H1 (cell line): ENCODE results near the gene C21orf91. TPM values are rescaled to one million over a fixed set of nuclear protein-coding genes. Genes with fewer than 3 reads are reported as not detected.

Experiments used
- CTCF ChIA-PET: fragments of 300-600 bp; sonication (Branson Sonifier 250); formaldehyde crosslinking; loops from one replicate; lab custom pipeline; 2021; ENCODE audit not compliant: partially characterized antibody; lab: Charles Lee
- POLR2A ChIA-PET: fragments of 300-600 bp; sonication (Branson Sonifier 250); formaldehyde crosslinking; loops from one replicate; lab custom pipeline; 2021; ENCODE audit warnings: inconsistent platforms; ENCODE audit not compliant: partially characterized antibody; lab: Charles Lee
- DNase-seq, 2 experiments: peaks; one replicate each; pipeline versions ENCODE4 v3.0.0 to v3.0.0-alpha.2; 2010 to 2022; ENCODE audit warnings: low spot score in 2 of 2, low read depth in 1 of 2, mixed read lengths in 1 of 2
- FAIRE-seq: peaks from 2 replicates; lab custom pipeline; 2011; peaks lifted over from hg19 to GRCh38; lab: Jason Lieb, UNC
- H2AFZ ChIP-seq: 2 replicates; pipeline ENCODE4 v1.8.1; 2012; ENCODE audit warnings: low read length, inconsistent platforms
- H2AK5ac ChIP-seq: 2 replicates; pipeline ENCODE4 v1.6.1; 2013; ENCODE audit warnings: low read depth, low read length
- H2BK120ac ChIP-seq: replicated peaks from 2 replicates; pipeline ENCODE3; 2013; ENCODE audit warnings: low read depth, low read length, inconsistent platforms
- H2BK12ac ChIP-seq: 2 replicates; pipeline ENCODE4 v1.6.1; 2013; ENCODE audit warnings: low read depth, low read length
- H2BK15ac ChIP-seq: 2 replicates; pipeline ENCODE4 v1.6.1; 2013; ENCODE audit warnings: low read length
- H2BK20ac ChIP-seq: 2 replicates; pipeline ENCODE4 v1.6.1; 2013; ENCODE audit warnings: low read length
- H2BK5ac ChIP-seq: 2 replicates; pipeline ENCODE4 v1.6.1; 2013; ENCODE audit warnings: low read depth, low read length
- H3K14ac ChIP-seq: 2 replicates; pipeline ENCODE4 v1.6.1; 2013; ENCODE audit warnings: inconsistent platforms; ENCODE audit not compliant: insufficient read length
- H3K18ac ChIP-seq: 2 replicates; pipeline ENCODE4 v1.6.1; 2013; ENCODE audit warnings: low read length; ENCODE audit errors: extremely low read depth
- H3K23ac ChIP-seq: 2 replicates; pipeline ENCODE4 v1.6.1; 2013; ENCODE audit warnings: inconsistent platforms; ENCODE audit not compliant: insufficient read length
- H3K23me2 ChIP-seq: 2 replicates; pipeline ENCODE4 v1.6.1; 2013; ENCODE audit warnings: low read depth, low read length
- H3K27ac ChIP-seq: 2 replicates; pipeline ENCODE4 v1.6.1; 2011; ENCODE audit warnings: low read depth, low read length, inconsistent platforms
- H3K27me3 ChIP-seq, 4 experiments: replicated peaks in 1 of 4; 1 replicate in 1 of 4; 2 replicates in 3 of 4; pipeline versions ENCODE4 v1.6.1 to v1.8.1; 2011 to 2013; ENCODE audit warnings: low read length in 3 of 4, mild to moderate bottlenecking in 3 of 4, inconsistent platforms in 2 of 4, mixed read lengths in 2 of 4, moderate library complexity in 1 of 4; ENCODE audit not compliant: control insufficient read depth in 3 of 4, insufficient read depth in 3 of 4; ENCODE audit errors: extremely low read depth in 1 of 4
- H3K36me3 ChIP-seq, 4 experiments: 2 replicates each; pipeline versions ENCODE4 v1.6.1 to v1.8.1; 2011 to 2013; ENCODE audit warnings: mild to moderate bottlenecking in 4 of 4, low read length in 3 of 4, moderate library complexity in 2 of 4, control low read depth in 1 of 4, inconsistent platforms in 1 of 4; ENCODE audit not compliant: insufficient read depth in 4 of 4, control insufficient read depth in 2 of 4
- H3K4ac ChIP-seq: replicated peaks from 2 replicates; pipeline ENCODE3; 2013; ENCODE audit warnings: low read length, low read depth, mixed read lengths, inconsistent platforms; ENCODE audit not compliant: insufficient read length
- H3K4me1 ChIP-seq, 4 experiments: replicated peaks in 1 of 4; 1 replicate in 1 of 4; 2 replicates in 3 of 4; pipeline versions ENCODE4 v1.6.1 to v1.8.1; 2011 to 2013; ENCODE audit warnings: low read length in 3 of 4, inconsistent platforms in 2 of 4, mixed read lengths in 1 of 4; ENCODE audit not compliant: insufficient read depth in 4 of 4, control insufficient read depth in 3 of 4
- H3K4me2 ChIP-seq, 2 experiments: 2 replicates each; pipeline versions ENCODE4 v1.6.1 to v1.8.1; 2011 to 2013; ENCODE audit warnings: low read depth in 2 of 2, low read length in 2 of 2, control low read depth in 1 of 2, inconsistent platforms in 1 of 2, mild to moderate bottlenecking in 1 of 2; ENCODE audit not compliant: insufficient read depth in 1 of 2
- H3K4me3 ChIP-seq, 4 experiments: fragments of 200-600, 300-600 bp in 1 of 4; sonication (generic), shearing (Covaris generic), sonication (Bioruptor Twin) in 1 of 4; 2 replicates each; pipeline versions ENCODE4 v1.5.1 to v1.8.1; 2011 to 2016; ENCODE audit warnings: low read length in 4 of 4, low read depth in 3 of 4, control low read depth in 2 of 4, inconsistent platforms in 2 of 4, mild to moderate bottlenecking in 2 of 4, mixed read lengths in 1 of 4, moderate library complexity in 1 of 4; ENCODE audit not compliant: insufficient read depth in 2 of 4; ENCODE audit errors: extremely low read depth in 1 of 4
- H3K56ac ChIP-seq: replicated peaks from 2 replicates; pipeline ENCODE3; 2013; ENCODE audit warnings: low read depth, mild to moderate bottlenecking, mixed read lengths, low read length, inconsistent platforms; ENCODE audit not compliant: insufficient read length
- H3K79me1 ChIP-seq: 2 replicates; pipeline ENCODE4 v1.6.1; 2013; ENCODE audit warnings: low read depth, low read length, control low read depth
- H3K79me2 ChIP-seq, 2 experiments: 2 replicates each; pipeline versions ENCODE4 v1.6.1 to v1.8.1; 2012 to 2013; ENCODE audit warnings: low read length in 2 of 2, mild to moderate bottlenecking in 2 of 2, inconsistent platforms in 1 of 2; ENCODE audit not compliant: insufficient read depth in 2 of 2, control insufficient read depth in 1 of 2
- H3K9ac ChIP-seq, 4 experiments: replicated peaks in 1 of 4; 1 replicate in 1 of 4; 2 replicates in 3 of 4; pipeline versions ENCODE4 v1.6.1 to v1.8.1; 2011 to 2013; ENCODE audit warnings: low read depth in 3 of 4, low read length in 3 of 4, control low read depth in 2 of 4, mild to moderate bottlenecking in 2 of 4, moderate library complexity in 2 of 4, inconsistent platforms in 1 of 4; ENCODE audit errors: extremely low read depth in 1 of 4
- H3K9me3 ChIP-seq, 2 experiments: 2 replicates each; pipeline versions ENCODE4 v1.6.1 to v1.8.1; 2012 to 2013; ENCODE audit warnings: mild to moderate bottlenecking in 2 of 2, moderate library complexity in 2 of 2, control low read depth in 1 of 2, inconsistent platforms in 1 of 2, low read depth in 1 of 2, low read length in 1 of 2, mixed read lengths in 1 of 2; ENCODE audit not compliant: insufficient read depth in 2 of 2
- H4K20me1 ChIP-seq, 2 experiments: replicated peaks in 1 of 2; 2 replicates each; pipeline versions ENCODE3 to v1.8.1; 2011 to 2013; ENCODE audit warnings: inconsistent platforms in 2 of 2, low read length in 2 of 2, mild to moderate bottlenecking in 1 of 2; ENCODE audit not compliant: insufficient read depth in 2 of 2, control insufficient read depth in 1 of 2
- H4K5ac ChIP-seq: 2 replicates; pipeline ENCODE4 v1.6.1; 2013; ENCODE audit warnings: low read length, low read depth, mixed read lengths, inconsistent platforms; ENCODE audit not compliant: insufficient read length
- H4K8ac ChIP-seq: 2 replicates; pipeline ENCODE4 v1.8.0; 2013; ENCODE audit warnings: mild to moderate bottlenecking, moderate library complexity, low read length, inconsistent platforms; ENCODE audit not compliant: insufficient read depth; ENCODE audit errors: extremely low read depth
- H4K91ac ChIP-seq: replicated peaks from 2 replicates; pipeline ENCODE3; 2013; ENCODE audit warnings: low read length, mixed read lengths, inconsistent platforms; ENCODE audit not compliant: insufficient read length
- BRCA1 ChIP-seq: IDR thresholded peaks from 2 replicates; pipeline ENCODE4 v1.6.1; 2012; ENCODE audit warnings: low read depth, low read length, improper control_type of control experiment
- KDM4A ChIP-seq: IDR thresholded peaks from one replicate; pipeline ENCODE4 v1.7.1; 2012; ENCODE audit warnings: low read depth, mild to moderate bottlenecking, moderate library complexity, low read length, inconsistent platforms; ENCODE audit not compliant: severe bottlenecking
- RAD21 ChIP-seq, 2 experiments: IDR thresholded peaks in 1 of 2; conservative IDR thresholded peaks in 1 of 2; 2 replicates each; pipeline ENCODE4 v1.6.1; 2011; ENCODE audit warnings: low read depth in 2 of 2, low read length in 2 of 2, improper control_type of control experiment in 1 of 2, inconsistent platforms in 1 of 2, mild to moderate bottlenecking in 1 of 2, moderate library complexity in 1 of 2
- SUZ12 ChIP-seq: fragments of 200-600 bp; sonication (generic); IDR thresholded peaks from 2 replicates; pipeline ENCODE4 v1.6.1; 2012; ENCODE audit warnings: mild to moderate bottlenecking, inconsistent platforms, low read length, moderate library complexity, mixed read lengths
- TBP ChIP-seq: IDR thresholded peaks from 2 replicates; pipeline ENCODE4 v1.6.1; 2011; ENCODE audit warnings: low read depth, low read length, improper control_type of control experiment
- WGBS, 2 experiments: shearing (Covaris generic) in 1 of 2; methylation state at CpG; one replicate each; pipeline versions ENCODE4 v1.1.6 to v1.1.7; 2013 to 2015; ENCODE audit warnings: low lambda C conversion rate in 2 of 2, mixed read lengths in 2 of 2, inconsistent platforms in 1 of 2, low coverage in 1 of 2, missing lambda C conversion rate in 1 of 2; ENCODE audit not compliant: insufficient replicate concordance in 2 of 2, insufficient coverage in 1 of 2, insufficient read length in 1 of 2; ENCODE audit errors: extremely low coverage in 1 of 2, missing lambda C conversion rate in 1 of 2; 5-methylcytosine and 5-hydroxymethylcytosine counted together
- polyA plus RNA-seq, 7 experiments: library from polyadenylated mRNA; depleted of rRNA in 3 of 7; stranded (reverse) in 5 of 7; unstranded in 2 of 7; fragments of >200 nt in 5 of 7; fragments of 200-250 nt in 2 of 7; gene quantifications; 1 replicate in 5 of 7; 2 replicates in 1 of 7; 4 replicates in 1 of 7; pipeline versions ENCODE4 v1.2.1 to v1.2.3, GENCODE V29; 2011 to 2013; ENCODE audit warnings: missing spikeins in 2 of 7, mixed read lengths in 2 of 7
- total RNA-seq: library from RNA; stranded (reverse); fragmentation: NEBNext Ultra II Directional; extraction: Animal tissue kit (Norgen Biotek cat#: 25700); gene quantifications from 2 replicates; pipeline ENCODE4 v1.2.1, GENCODE V29; 2021
- TF ChIP-seq, protein P1 (sequence below): IDR thresholded peaks from 2 replicates; pipeline ENCODE4 v1.6.1; 2011; ENCODE audit warnings: low read length, improper control_type of control experiment

The C21orf91 gene
- total and polyA plus RNA-seq, 2 of the 8 experiments (the other 6 are each of a cell fraction or from before 2014, with no cell fraction given): 4.9 to 33.6 TPM

DNA sequence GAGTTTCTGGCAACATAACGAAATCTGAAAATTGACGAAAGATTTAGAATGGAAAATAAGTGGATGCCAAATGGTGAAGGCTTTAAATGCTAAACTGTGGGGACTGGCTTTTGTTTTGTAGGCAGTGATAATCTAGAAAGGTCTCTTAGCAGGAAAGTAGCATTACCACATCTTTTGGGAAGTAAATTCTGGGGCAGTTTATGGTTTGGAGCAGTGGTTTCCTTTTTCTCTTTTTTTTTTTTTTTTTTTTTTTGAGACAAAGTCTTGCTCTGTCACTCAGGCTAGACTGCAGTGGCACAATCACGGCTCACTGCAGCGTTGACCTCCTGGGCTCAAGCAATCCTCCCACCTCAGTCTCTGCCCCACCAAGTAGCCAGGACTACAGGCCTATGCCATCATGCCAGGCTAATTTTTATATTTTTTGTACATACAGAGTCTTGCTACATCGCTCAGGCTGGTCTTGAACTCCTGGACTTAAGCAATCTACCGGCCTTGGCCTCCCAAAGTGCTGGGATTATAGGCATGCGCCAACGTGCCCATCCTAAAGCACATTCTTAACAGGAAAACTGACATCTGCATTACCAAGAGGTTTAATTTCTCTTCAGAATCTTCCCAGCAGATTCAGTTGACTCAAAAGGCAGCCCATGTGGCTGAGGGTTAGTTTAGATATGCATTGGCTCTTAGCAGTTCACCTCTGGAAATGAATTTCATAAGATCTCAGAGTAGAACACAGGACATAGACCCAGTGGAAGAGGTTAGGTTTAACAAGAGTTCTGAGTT is 32.9 kb downstream of the C21orf91 start:
- Histone ChIP-seq H3K4me2 (no peak overlapping the region), H3K9me3 (no peaks in the 10 kb centered on the region; a peak in 1 of 4 replicates), H3K23ac (no peak overlapping the region), H2BK20ac (no peak overlapping the region), H3K4me3 (no peak overlapping the region), H3K23me2 (no peaks in the 10 kb centered on the region), H3K56ac (no peak overlapping the region), H3K79me1 (no peaks in the 10 kb centered on the region), H3K18ac (no peak overlapping the region), H4K91ac (no peak overlapping the region), H3K36me3 (peaks cover 0 to 14% (median 4%) of the 10 kb centered on the region in 4 experiments; a peak in 5 of 8 replicates), H2BK15ac (no peak overlapping the region), H3K27ac (no peak overlapping the region), H4K8ac (no peak overlapping the region), H3K4ac (no peak overlapping the region), H2AFZ (no peak overlapping the region), H3K14ac (no peak overlapping the region), H3K9ac (no peak overlapping the region), H2AK5ac (no peak overlapping the region), H2BK120ac (no peak overlapping the region), H3K79me2 (no peaks in the 10 kb centered on the region), H4K20me1 (no peaks in the 10 kb centered on the region), H4K5ac (no peak overlapping the region), H3K4me1 (peaks cover 0 to 3% (median 0%) of the 10 kb centered on the region in 4 experiments; a peak in 2 of 7 replicates), H3K27me3 (no peaks in the 10 kb centered on the region), H2BK5ac (no peak overlapping the region), H2BK12ac (no peak overlapping the region)
- no peak for DNase-seq
- 79% methylated on average over 8 of the region's 8 CpGs; no CpG with 5 or more reads in 1 of the 2 experiments for WGBS, 2 experiments
- ChIA-PET POLR2A (no interaction called here), CTCF (no interaction called here)
- FAIRE-seq: no peak
- TF ChIP-seq RAD21 (IDR thresholded peaks at IDR 0.05 in 1 of 2, conservative IDR thresholded peaks at IDR 0.05 in 1 of 2; ENCODE audit: low read depth in 2 of 2, low read length in 2 of 2) (no peak), SUZ12 (no peak), BRCA1 (no peak), TBP (no peak), KDM4A (no peak)
- TF ChIP-seq, protein P1, sequence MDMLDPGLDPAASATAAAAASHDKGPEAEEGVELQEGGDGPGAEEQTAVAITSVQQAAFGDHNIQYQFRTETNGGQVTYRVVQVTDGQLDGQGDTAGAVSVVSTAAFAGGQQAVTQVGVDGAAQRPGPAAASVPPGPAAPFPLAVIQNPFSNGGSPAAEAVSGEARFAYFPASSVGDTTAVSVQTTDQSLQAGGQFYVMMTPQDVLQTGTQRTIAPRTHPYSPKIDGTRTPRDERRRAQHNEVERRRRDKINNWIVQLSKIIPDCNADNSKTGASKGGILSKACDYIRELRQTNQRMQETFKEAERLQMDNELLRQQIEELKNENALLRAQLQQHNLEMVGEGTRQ: no peak
